ENCODE data around the gene SHB.

Gene SHB

DNA sequence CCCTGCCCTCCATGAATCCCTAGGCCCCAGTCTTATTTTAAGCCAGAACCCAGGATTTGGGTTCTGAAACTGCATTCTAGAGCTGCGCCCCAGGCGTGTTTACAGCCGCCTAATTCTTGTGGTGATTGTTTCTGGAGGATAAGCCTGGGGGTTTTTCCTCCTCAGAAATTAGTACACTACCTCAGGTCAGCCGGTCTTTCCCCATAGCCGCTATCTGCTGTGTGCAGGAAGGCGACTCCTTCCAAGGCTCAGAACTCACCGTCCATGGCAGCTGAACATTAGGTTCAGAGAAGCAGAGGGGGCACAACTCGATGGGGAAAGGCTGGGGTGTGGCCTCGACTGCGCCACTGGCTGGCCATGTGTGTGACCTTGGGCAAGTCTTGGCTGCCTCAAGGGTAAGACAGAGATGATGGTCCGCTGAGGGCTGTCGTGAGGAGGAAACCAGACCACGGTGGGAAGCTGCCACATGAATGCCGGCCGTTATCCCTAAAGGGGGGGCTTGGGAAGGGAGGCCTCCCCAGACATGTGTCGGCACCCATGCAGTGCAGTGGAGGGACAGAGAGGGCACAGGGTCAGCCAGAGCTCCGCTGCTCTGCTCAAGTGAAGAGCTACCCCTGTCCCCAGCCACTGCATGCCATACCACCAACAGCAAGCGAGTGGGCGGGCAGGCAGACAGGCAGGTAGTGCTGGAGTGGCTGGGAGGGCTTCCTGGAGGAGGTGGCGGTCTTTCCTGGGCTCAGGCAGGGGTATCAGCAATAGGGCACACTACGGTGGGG, 28.9 kb downstream of the SHB start:
- no peak for DNase-seq

DNA sequence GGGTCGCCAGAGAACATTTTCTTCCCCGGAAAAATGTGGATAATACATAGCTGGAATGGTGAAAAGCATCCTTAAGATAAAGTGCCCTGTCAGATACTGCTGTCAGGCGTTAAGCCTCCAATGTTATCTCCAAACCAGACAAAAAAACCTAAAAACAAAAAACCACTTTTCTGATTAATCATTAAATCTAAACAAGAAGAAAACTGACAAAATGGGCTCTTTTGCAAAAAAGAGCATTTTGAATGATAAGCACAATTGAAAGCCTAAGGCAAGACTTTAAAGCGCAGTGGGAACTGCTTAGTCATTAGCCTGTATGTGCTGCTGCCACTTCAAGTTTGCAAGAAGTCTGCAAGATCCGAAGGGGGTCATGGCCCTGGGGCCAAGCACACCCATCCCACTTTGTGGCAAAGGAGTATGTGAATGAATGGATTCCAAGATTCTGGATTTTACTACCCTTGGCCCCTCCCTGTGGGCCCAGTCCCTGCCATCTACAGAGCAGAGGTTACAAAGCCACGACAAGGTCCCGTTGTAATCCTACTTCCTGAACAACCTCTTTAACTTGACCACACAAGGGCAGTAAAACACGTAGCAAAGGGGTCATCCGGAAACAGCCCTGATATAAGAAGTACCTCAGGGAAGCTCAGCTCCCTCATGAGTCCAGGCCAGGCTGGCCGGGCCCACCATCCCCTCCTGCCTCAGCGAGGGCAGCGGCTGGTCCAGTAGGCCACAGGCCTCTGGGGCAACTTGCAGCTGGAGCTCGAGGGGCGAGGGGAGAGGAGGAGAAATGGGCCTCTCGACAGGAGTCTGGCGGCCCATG, 29.7 kb downstream of the SHB start:
- no peak for DNase-seq

DNA sequence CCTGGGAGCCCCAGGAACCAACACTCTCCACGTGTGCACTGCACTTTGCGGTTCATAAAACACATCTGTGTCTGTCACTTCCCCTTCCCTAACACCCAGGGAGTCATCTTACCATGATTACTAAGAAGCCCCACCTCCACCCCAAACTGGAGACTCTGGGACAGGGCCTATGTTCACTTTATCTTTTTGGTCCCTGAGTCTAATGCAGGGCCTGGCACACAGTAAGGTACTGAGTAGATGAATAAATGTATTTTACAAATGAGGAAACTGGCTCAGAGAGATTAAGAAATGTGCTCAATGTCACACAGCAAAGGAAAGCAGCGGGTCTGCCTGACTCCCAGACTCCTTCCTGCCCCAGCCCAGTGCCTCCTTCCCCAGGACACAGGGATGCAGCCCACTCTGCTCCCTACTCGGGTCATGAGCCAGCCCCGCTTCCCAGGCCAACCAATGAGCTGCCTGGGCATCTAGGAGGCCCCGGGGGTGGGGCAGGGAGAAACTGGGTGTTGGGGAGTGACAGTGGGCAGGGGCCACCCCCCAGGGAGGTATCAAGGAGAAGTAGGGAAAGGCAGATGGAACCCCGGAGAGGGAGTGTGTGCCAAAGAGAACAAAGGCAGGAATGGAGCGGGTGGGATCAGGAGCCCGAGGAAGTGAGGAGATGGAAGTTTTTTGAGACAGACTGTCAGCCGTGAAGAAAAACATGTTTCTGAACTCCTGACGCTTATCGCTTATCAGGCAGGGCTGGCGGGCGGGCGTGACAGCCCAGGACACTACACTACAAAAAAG, 30.5 kb downstream of the SHB start:
- DNase-seq, result no peak

DNA sequence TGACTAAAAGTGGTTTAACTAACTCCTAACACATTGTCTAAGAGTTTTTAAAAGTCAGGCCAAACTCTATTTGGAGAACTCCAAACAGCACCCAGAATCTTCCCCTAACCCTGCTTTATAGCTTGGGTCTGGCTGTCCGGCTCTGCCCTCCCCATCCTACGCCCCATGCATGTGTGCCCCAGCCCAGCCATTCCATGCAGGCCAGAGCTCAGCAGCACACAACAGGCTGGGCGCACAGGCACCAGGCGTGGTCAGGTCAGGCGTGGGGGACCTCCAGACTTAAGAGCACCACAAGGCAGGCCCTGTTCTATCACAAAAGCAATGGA, 31.1 kb downstream of the SHB start:
- DNase-seq, result no peak

DNA sequence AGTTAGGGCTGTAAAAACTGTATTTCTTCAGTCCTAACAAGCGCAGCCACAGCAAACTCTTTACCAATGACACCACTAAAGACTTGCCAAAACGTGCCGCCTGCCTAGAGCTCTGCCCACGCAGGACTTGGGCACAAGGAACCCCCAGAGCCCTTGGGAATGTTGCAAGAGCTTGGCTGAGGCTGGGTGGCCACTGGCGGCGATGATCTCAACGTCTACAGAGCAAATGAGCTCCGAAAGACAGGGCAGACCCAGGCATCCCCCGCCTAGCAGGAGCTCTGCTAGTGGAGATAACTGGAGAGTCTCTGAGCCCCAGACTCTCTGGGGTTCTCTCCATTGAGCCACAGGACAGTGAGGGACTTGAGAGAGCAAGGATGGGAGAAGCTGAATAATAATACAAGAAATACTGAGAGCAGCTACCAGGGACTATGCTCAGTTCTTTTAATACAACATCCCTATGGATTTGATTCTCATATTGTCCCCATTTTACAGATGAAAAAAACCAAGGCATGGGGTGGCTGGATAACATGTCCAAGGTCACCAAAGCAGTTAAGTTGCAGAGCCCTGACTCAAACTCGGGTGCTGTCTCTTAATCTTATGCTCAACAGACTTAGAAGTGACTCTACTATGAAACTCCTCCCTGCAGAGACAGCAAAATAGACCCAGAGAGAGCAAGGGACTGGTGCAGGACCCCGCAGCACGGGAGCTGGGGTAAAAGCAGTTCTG, 32.5 kb downstream of the SHB start:
- no peak for DNase-seq

DNA sequence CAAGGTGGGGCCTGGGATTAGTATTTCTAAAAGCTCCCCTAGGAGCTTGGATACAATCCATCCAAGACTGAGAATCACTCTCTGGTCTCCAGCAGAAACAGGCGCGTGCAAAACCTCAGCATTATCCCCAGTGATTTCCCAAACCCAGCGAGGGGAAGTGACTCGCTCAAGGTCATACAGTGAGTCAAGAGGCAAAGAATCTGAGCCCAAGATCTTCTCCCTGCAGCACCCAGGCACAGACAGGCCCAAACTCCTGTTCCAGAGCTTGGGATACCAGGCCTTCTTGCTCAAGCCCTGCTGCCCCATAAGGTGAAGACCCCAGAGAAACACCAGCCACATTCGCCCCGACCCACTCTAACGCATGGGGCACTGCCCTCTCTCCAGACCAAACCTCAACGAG, 33.2 kb downstream of the SHB start:
- peak in 1 of 2 experiments; percentile 27 for DNase-seq

DNA sequence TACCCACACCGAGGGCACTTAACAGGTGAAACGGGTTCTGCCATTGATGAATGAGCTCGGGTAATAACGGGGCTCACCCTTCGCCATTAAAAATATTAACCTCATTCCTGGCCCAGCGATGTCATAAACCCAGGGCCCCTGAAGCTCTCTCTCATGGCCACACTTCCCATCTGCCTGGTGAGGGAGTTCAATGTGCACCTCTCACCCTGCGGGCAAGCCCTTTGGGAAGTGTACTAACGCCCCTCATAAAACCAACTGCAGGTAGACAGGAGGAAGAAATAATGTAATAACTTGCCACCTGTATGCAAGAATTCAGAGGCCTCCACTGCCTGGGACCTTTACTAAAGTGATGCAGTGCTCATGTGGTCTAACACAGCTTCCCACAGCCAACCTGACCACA, 35.1 kb downstream of the SHB start:
- DNase-seq, result no peak

DNA sequence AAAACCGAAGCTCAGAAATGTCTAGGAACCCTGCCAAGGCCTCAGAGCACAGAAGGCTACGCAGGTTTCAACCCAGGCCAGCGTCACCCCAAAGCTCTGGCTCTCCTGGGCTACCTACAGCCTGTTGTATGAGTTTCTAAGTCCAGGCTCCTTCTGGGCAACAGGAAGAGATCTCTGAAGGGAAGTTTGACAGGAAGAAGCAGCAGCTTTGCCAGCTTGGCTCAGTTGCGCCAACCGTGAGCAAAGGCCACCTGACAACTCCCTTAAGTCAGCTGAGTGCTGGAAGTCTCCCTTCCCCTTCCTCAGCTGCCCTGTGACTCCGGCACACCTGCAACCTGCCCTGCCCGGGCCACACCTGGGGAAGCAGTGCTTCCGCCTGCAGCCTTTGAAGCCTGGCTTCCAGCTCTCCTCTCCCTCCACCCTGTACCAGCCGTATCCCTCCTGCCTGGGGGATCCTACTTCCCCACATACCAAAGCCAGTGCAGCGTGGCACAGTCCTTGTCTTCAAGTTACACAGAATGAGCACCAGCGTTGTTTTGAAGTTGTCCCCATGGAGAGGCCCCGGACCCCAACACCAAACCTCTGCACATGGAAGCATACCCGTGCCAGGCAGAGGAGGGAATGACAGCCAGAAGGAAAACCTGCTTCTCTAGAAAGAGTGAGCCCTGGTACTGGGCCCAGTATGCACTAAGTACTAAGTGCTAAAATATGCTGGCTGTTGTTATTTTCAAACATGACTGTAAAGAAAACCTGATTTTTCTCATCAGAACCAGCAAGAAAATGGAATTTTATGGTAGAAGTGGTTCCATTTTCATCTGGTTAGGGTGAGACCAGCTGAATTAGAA, 36.5 kb downstream of the SHB start:
- no peak for DNase-seq

DNA sequence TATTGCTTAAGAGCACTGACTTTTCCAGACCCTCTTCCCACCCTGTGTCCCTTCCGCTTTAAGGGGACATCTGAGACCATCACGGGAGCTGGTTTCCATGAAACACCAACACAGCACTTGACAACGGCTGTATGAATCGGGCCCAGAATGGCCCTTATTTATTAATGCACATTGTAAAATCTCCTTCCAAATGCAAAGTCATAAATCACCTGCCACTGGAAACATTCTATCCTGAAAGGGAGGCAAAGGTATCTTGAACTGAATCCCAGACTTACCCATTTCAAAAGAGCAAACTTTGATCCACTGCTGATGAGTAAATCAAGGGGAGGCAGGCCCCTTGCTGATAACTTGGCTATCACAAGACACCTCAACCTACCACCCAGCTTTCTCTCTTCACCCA, 37.4 kb downstream of the SHB start:
- DNase-seq, result no peak

DNA sequence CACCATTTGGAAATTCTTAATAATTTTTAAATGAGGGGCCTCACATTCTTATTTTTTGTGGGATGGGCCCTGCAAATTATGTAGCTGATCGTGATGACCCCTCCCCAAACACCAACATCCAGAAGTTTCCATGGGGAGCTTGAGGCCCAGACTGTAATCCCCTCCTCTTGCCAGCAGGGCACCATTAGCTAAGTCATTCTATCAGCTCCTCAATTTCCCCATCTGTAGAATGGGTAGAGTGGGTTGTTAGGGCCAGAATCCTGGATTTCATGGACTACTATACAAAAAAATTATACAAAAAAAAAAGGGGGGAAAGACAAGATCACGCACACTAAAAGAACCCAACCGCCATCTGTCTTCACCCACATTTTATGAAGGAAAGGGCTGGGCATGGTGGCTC, 38.4 kb downstream of the SHB start:
- no peak for DNase-seq

DNA sequence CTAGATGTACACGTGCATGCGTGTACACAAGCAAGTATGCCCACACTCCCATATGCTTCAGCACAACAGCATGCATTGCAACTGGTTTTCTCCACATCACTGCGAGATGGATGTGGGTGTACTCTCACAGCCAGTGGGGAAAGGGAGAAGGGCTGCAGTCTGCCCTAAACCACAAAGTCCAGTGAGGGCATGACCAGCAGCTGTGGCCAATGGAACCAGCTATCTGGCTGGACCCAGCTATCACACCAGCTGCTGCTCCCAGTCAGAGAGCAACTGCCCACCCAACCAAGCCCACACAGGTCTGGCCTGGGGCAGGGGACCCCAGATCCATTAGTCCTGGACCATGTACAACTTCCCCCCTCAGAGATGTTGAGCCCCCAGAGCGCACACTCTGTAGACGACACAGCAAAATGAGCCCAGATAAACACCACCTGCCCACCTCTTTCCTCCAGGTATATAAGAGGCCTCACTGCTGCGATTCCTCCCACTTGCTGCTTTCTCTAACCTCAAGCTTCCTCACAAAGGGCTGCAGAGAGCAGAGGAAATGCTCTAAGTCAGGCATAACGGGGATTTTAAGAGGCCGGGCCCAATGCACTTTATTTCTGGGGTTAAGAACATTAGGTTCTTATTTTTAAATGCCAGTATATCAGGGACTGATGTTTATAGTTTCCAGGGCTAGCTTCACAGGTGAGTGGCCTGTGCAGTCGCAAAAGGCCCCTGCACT, 39.0 kb downstream of the SHB start:
- DNase-seq, result no peak

DNA sequence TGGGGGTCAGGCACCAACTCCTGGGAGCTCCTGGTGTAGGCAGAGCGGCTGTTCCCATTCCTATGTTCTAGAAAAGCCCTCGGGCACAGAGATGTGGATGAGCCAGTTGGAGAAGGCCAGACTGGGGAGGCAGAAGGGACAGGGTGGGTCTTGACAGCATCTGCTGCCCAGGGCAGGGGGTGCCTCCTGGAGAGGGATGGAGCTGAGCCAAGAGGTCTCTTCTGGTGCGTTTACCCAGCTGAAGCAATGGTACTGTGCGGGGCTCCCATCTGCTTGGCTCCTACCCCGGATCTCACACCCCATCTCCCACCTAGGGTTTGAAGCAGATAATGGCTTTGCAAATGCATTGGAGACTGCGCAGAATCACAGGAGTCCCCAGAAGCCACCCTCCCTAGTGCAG, 41.3 kb downstream of the SHB start:
- no peak for DNase-seq

DNA sequence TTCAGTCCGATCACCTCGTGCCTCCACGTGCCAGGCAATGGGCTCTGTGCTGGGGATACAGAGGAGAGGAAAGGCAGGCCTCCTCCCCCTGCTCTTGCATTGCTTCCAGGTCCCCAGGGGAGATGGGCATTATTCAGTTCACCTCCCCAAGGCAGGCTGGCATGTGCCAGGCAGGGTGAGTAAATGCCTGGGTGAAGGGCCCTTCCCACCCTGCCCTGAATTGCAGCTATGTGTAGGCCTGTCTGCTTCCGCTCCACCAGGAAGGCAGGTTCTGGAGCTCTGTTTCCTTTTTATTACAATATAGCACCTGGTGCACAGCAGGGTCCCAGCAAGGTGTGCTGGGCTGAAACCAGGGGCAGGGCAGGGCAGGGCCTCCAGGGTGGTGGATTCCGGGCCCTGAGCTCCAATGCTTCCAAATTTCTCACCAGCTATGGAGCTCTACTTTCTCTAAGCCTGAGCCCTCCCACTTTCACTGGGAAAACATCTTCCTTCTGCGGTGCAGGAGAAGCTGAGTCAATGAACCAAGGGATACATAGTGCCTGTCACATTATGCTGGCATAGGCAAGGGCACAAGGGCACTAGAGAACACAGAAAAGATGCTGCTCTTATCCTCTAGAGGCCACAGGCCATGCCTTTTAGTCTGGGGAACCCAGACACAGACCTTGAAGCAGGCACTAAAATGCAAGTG, 42.0 kb downstream of the SHB start:
- DNase-seq, result no peak

DNA sequence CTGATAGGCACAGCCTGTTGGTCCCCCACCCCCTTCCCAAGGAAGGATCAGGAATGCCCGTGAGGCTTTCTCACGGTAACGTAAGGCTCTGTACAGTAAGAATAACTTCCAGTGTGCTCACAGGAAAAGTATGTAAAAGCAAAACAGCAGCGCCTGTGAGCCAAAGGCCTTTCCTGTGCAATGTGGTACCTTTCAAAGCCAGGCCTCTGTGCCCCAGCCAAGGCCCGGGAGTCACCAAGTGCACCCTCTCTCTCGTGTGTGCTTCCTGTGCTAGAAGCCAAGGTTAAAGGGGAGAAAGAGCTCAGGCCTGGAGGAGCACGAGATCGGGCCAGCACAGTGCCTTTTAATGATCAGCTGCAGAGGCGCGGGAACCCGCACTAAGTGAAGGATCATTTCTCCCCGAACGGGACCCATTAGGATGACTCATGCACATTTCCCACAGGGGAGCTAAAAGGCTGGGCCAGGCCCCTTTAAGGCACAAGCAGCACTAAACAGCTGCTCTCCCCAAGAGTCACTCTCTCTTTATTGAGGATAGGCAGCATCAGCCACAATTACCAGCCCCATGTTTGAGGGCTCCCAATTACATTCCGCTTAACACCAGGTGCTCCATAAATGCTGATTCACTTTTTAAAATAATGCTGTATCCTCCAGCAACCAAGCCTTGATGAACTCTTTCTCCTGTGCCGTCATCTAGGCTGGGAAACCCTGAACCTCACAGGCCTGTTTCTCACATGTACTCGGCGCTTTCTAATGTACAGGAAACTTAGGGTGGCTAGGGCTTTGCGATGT, 42.8 kb downstream of the SHB start:
- DNase-seq, result no peak

DNA sequence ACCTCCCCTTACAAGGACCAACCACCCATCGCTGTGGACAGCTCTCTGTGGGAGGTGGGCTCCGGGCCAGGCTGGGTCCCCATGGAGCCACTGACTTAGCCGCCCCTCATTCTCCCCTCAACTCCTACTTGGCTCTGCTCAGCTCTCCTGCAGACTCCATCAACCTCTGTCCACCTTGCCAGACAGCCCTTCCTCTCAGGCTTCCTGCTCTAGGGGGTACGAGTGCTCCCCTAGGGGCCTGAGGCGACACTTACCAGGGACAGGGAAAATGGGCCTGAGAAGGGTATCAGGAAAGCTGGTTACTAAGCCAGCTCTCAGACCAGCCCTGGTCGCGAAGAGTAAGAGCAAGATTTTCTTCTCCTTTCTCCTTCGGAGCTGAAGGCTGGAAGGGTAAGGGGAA, 43.9 kb downstream of the SHB start:
- DNase-seq, result no peak

DNA sequence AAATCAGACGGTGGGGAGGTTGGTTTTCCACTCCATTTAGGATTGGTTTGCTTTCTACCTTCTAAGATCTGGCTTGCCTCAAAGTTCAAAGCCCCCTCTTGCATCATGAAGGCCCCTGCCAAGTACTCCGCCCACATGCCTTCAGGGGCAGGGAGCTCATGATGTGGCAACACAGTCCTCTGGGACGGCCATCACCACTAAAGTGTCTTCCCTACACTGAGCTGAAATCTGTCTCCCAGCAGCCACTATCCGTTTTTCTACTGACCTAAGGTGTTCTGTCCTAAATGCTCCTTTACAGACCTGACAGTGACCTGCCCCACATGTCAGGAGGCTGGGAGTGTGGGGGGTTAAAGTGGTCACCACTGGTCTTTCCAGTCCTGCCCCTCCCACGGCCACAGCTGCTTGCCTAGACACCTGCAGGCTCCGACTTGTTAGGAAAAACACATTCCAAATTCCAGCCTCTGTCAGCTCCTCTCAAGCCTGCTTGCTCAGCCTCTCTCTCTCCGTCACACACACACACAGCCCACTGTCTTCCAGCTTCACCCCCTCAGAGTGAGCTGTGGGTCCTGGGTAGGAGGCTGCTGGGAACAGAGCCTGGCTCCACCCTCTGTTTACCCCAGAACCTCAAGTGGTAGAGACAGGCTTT, 44.9 kb downstream of the SHB start:
- DNase-seq, result no peak

DNA sequence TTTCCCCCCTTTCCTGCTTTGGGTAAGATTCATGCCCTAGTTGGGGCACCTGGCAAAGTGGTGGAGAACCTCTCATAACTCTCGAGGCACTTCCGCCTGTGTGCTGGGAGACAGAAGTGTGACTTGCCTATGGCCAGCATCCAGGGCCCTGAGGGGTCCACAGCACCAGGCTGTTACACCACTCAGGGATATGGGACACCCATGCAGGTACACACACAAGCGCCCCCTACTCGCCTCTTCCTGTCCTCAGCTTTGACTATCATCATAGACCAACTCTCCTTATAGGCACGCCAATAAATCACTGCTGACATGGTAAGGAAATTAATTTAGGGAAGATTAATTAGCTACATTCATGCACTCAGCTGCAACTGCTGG, 45.4 kb downstream of the SHB start:
- no peak for DNase-seq

DNA sequence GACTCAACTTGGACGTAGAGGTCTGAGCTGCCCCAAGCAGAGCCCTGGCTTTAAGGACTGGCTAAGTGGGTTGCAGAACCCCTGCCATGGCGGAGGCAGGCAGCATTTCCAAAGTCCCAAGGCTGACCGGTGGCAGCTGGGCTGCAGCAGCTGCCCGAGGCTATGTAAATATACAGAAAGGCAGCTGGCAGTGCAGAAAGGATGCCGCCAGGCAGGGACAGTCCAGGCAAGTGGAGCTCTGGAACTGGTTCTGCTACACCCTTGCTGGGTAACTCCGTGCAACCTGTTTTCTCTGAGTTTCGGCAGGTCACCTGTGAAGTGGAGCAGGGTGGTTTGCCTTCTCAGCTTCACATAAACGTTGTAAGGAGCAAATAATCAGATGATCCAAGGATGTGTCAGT, 46.0 kb downstream of the SHB start:
- DNase-seq, result no peak

DNA sequence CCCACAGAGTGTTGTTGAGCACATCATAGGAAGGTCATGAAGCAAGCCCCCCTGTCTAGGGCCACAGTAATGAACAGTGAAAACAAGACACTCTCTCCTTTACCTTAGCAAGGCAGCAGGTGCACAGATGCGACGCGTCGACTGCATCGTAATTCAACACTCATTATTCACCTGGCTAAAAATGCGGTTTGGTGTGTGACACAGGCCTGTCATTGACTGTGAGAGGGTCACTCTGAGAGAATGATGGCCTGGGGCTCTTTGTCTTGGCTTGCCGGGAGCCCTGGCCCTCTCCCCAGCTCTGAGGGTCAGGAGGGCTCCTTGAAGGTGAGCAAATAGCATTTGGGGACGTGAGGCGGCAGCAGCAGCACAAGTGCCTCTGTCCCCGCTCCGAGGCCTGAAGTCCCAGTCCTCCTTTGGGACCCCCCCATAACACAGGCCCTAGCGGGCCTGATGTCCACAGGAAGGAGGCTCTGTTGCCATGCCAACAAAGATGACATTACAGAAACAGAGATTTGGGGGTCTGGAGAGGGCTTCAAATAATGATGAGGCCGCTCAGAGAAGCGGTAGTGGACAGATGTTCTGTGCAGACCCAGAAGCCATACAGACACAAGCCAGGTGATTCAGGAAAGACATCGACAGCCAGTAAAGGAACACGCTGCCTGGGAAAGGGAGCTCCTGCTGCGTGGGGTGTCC, 46.7 kb downstream of the SHB start:
- no peak for DNase-seq
